Left ventricle myocardium superior (tissue), 1 donor: ENCODE measurements around the gene KRTAP10-6. TPM values are rescaled to one million over a fixed set of nuclear protein-coding genes. Genes with fewer than 3 reads are reported as not detected.
"Not testable (repeated sequence)": the region's sequence is repeated elsewhere in the genome, so short reads cannot be mapped to it uniquely, and the experiment has no call there.

Experiments
- ATAC-seq: fragments of 200-7000 bp; cut with Tn5 transposase; one replicate; pipeline ENCODE4 v1.9.1; 2020; ENCODE audit warnings: mild to moderate bottlenecking, moderate library complexity
- DNase-seq: peaks from one replicate; pipeline ENCODE4 v3.0.0-alpha.2; 2020
- intact Hi-C: fragments of 100-400 bp; cut with micrococcal nuclease; formaldehyde crosslinking; loops from one replicate; pipeline ENCODE4 v1.11.0; 2022
- total RNA-seq: library from RNA; stranded (reverse); fragmentation: NEBNext Ultra II Directional; extraction: Animal tissue kit (Norgen Biotek cat#: 25700); gene quantifications from one replicate; pipeline ENCODE4 v1.2.1, GENCODE V29; 2021
- donor health status: DM: no; HTN: yes; CAD: no; lungs with severe emphysema.

The KRTAP10-6 gene
- total RNA-seq, 1 donor from 2014 or later, result not detected

GRCh38 chr21:44583089-44583799 lies 9.1 kb downstream of the KRTAP10-6 start:
- ATAC-seq (peak; percentile 84), DNase-seq (peak; percentile 58)
- intact Hi-C loops, result no loop called here

GRCh38 chr21:44582055-44582454 lies 10.2 kb downstream of the KRTAP10-6 start:
- intact Hi-C loops, result no loop called here
- DNase-seq (no peak), ATAC-seq (no peak)

- ATAC-seq (no peak), DNase-seq (no peak)
- intact Hi-C loops, result no loop called here
Observed at GRCh38 chr21:44581158-44581557, 11.1 kb downstream of the KRTAP10-6 start.

DNA sequence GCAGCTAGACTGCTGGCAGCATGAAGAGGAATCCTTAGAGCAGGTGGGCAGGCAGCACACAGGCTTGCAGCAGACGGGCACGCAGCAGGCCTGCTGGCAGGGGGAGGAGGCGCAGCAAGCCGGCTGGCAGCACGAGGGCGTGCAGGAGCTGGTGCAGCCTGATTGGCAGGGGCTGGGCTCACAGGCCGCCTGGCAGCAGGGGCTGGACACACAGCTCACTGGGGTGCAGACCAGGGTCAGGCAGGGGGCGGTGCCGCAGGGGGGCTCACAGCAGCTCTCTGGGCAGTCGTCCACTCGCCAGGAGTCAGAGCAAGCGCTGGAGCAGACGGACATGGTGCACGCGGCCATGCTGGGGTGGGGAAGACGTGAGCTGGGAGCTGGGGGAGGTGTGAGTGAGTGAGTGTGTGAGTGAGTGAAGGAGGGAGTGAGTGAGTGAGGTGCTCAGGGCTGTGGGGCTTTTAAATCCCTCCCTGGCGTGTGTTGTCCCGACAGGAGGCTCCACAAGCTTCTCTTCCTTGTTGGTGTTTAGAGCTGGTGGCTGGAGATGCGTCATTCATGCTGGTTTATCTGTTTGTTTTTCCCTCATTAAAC lies 12.0 kb downstream of the KRTAP10-6 start, which contains the start of gene KRTAP10-5:
Gene KRTAP10-5, minus strand, starts transcription at position 374 of the 591 bp plus-strand sequence. Its CDS starts 26 bp downstream, at position 348.
- peak; percentile 43 for ATAC-seq
- DNase-seq, result peak; percentile 47
- intact Hi-C loops, result not testable (repeated sequence)

GRCh38 chr21:44579833-44580144 lies 12.5 kb downstream of the KRTAP10-6 start:
- DNase-seq, result no peak
- intact Hi-C loops, result no loop called here
- ATAC-seq, result no peak

- DNase-seq, result no peak
- ATAC-seq, result no peak
- intact Hi-C loops, result no loop called here
Observed at GRCh38 chr21:44579056-44579832, 13.1 kb downstream of the KRTAP10-6 start.

DNA sequence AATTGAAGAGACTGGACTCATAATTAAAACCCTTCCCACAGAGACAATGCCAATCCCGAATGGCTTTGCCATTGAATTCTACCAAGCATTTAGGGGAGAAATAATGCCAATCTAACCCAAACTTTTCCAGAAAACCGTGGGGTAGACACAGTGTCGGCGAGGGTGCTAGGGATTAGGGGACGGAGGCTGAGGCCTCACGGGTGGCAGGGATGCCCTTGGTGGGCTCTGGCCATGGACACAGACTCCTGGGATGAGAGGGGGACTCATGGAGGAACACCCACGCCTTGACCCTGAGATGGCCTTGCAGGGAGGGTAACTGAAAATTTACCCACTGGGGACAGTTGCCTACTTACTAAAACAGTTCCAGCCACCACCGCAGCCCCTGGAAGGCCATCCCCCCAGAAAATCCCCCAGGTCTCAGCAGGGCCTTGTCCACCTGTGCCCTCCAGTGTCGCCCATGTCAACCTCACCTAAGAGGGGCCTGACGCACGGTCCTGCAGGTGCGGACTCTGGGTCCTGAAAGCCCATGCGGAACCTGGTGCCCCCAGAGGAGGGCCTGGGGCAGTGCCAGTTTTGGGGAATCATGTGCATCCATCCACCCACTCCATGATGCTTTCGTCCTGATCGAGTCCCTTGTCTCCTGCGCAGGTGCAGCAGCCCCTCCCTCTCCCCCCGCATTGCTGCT lies 13.8 kb downstream of the KRTAP10-6 start:
- intact Hi-C loops, result no loop called here
- no peak for DNase-seq
- no peak for ATAC-seq

DNA sequence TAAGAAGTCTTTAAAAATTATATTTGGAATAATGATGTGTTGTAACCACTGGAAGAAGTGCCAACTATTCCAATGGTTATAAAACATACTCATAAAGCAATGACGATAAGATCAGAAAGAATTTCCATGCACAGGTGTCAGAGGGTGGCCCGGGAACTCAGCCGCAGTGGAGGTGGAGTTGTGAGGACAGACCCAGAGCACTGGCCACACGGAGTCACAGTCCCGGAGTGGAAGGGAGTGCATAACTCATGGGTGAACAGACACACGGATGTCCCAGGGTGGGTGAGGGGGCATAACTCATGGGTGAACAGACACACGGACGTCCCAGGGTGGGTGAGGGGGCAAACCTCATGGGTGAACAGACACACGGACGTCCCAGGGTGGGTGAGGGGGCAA lies 16.3 kb downstream of the KRTAP10-6 start:
- DNase-seq (no peak), ATAC-seq (no peak)
- intact Hi-C loops, result no loop called here

DNA sequence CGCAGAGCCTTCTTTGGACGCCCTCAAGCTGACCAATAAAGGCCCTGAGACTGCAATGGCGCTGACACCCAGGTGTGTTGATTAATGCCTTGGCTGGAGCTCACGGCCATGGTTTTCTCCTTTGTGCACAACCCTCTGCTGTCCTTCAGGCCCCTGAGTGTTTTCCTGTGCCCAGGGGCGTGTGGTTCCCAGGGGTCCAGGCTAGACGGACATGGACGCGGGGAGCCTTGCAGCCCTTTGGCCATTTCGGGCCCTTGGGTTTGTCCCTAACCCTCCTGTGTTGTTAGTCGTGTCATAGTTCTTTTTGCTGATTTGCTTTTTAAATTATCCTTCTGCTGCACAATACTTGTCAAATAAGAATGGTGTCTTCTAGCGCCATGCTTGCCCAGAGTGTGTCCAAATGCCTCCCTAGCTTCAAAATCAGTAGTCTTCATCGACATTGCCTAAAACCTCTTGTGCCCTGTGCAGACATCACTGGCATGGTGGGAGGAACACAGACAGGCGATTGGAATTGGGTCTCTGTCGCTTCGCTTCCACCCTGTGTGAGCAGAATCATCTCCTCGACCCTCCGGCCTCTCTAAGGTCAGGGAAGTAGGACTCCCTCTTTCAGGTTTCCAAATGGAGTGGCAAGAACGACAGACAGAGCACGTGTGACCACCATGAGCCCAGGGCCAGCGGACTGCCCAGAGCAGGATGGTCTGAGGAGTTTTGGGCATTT lies 16.8 kb downstream of the KRTAP10-6 start:
- DNase-seq (no peak), ATAC-seq (no peak)

GRCh38 chr21:44574457-44575306 lies 17.6 kb downstream of the KRTAP10-6 start:
- intact Hi-C loops, result no loop called here
- ATAC-seq, result no peak
- DNase-seq, result no peak

More for the DNA sequence above, 16.8 kb downstream of the KRTAP10-6 start:
- intact Hi-C loops, result no loop called here

DNA sequence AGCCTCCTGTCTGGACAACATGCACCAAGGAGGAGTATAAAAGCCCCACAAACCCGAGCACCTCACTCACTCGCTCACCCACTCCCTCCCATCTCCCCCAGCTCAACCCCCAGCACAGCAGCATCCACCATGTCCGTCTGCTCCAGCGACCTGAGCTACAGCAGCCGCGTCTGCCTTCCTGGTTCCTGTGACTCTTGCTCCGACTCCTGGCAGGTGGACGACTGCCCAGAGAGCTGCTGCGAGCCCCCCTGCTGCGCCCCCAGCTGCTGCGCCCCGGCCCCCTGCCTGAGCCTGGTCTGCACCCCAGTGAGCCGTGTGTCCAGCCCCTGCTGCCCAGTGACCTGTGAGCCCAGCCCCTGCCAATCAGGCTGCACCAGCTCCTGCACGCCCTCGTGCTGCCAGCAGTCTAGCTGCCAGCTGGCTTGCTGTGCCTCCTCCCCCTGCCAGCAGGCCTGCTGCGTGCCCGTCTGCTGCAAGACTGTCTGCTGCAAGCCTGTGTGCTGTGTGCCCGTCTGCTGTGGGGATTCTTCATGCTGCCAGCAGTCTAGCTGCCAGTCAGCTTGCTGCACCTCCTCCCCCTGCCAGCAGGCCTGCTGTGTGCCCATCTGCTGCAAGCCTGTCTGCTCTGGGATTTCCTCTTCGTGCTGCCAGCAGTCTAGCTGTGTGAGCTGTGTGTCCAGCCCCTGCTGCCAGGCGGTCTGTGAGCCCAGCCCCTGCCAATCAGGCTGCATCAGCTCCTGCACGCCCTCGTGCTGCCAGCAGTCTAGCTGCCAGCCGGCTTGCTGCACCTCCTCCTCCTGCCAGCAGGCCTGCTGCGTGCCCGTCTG lies 18.5 kb downstream of the KRTAP10-6 start, which contains the start of gene KRTAP10-4:
Gene KRTAP10-4, plus strand, starts transcription at position 100 of the 827 bp plus-strand sequence. Its CDS starts 30 bp downstream, at position 130.
- DNase-seq, intact Hi-C loops: not testable (repeated sequence)
- ATAC-seq, result peak; percentile 54

DNA sequence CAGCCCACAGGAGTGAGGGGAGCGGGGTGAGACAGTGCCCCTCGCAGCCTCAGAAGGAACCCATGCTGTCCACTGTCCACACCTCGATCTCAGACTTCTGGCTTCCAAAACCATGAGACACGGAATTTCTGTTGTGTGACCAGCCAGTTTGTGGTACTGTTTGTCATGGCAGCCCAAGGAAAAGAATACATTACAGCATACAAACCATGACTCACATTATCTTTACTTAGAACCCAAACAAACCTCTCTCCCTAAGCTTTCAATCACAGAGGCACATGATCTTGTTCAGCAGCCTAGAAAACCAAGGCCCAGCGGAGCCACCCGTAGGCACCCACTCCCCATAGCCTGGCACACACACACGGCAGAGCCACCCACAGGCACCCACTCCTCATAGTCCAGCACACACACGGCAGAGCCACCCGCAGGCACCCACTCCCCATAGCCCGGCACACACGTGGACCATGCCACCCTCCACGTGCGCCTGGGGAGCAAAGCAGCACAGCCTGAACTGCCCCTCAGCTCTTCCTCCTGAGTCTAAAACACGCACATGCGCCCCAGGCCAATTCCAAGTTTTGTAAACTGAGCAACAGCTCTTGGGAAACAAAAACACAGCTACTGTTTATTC lies 19.2 kb downstream of the KRTAP10-6 start:
- ATAC-seq (no peak), DNase-seq (no peak)
- intact Hi-C loops, result no loop called here

DNA sequence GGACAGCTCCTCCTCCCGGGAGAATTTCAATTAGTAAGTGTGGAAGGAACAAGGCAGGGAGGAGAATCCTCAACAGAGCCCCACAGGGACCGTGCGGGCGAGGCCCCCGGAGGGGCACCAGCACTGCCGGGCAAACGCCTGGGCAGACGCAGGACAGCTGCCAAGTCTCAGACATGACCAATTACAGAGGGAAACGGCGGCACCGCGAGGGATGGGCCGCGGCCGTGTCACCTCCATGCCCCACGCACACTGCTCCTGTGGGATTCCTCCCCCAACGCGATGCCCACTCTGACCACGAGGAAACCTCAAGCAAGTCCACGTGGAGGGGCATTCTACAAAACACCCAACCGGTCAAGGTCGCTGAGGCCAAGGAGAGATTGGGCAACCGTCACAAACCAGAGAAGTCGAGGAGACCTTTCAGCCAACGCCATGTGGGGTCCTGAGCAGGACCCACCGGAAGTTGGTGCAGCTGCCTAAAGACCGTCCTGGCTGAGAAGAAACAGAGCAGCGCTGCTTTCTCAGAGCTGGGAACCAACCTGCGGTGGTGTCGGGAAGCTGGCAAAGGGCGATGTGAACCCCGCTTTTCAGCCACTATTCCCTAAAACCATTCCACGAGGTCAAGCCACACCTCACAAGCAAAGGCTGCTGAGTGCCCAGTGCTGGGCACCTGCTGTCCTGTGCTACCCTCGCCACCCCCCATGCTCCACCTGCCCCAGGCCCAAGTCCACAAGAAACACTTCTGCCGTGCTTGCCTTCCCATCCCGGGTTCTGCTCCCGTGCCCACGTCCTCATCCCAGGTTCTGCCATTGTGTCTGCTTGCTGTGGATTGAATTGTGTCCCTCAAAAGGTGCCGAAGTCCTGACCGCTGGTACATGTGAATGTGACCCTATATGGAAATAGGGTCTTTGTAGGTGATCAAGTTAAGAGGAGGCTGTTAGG lies 20.2 kb downstream of the KRTAP10-6 start:
- intact Hi-C loops, result no loop called here
- ATAC-seq (no peak), DNase-seq (no peak)

DNA sequence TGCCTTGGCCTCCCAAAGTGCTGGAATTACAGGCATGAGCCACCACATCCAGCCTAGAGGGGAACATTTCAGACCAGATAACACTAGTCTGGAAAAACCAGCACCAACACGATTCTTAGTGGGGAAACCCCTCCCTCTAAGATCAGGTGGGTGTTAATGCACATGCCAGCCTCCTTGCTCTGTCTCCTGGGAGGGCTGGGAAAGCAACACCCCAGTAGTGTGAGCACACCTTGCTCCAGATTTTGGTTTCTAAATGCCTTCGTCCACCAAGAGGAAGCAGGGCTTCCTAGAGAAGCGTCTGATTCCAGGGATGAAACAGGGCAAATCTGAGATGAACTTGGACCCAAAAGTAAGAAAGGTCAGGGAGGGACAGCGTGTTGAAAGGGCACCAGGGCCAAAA lies 21.0 kb downstream of the KRTAP10-6 start:
- ATAC-seq, result no peak

GRCh38 chr21:44569861-44570517 lies 22.3 kb downstream of the KRTAP10-6 start:
- intact Hi-C loops, result no loop called here
- DNase-seq (no peak), ATAC-seq (no peak)

More for the DNA sequence above, 21.0 kb downstream of the KRTAP10-6 start:
- no peak for DNase-seq
- intact Hi-C loops, result no loop called here
